H9 (cell line): ENCODE measurements around the gene MTCP1. TPM values are rescaled to one million over a fixed set of nuclear protein-coding genes. Genes with fewer than 3 reads are reported as not detected.

ENCODE experiments used
- DNase-seq: peaks from one replicate; pipeline ENCODE4 v3.0.0-alpha.2; 2017
- H2AFZ ChIP-seq: one replicate; pipeline ENCODE4 v1.6.1; 2013; ENCODE audit warnings: mild to moderate bottlenecking, low read length, control low read depth, moderate library complexity
- H2AK5ac ChIP-seq: 2 replicates; pipeline ENCODE4 v1.6.1; 2013; ENCODE audit warnings: low read length, control low read depth, mixed read lengths; ENCODE audit not compliant: insufficient read length
- H2BK120ac ChIP-seq: one replicate; pipeline ENCODE4 v1.6.1; 2013; ENCODE audit warnings: low read depth, mild to moderate bottlenecking, low read length, control low read depth, inconsistent platforms; ENCODE audit not compliant: poor library complexity, severe bottlenecking
- H2BK12ac ChIP-seq: 2 replicates; pipeline ENCODE4 v1.6.1; 2013; ENCODE audit warnings: low read length, control low read depth, mixed read lengths, low read depth; ENCODE audit not compliant: insufficient read length
- H2BK15ac ChIP-seq: 2 replicates; pipeline ENCODE4 v1.6.1; 2013; ENCODE audit warnings: low read depth, low read length, control low read depth
- H2BK20ac ChIP-seq: one replicate; pipeline ENCODE4 v1.6.1; 2013; ENCODE audit warnings: low read depth, mild to moderate bottlenecking, low read length, control low read depth, inconsistent platforms; ENCODE audit not compliant: poor library complexity, severe bottlenecking
- H2BK5ac ChIP-seq: 2 replicates; pipeline ENCODE4 v1.6.1; 2013; ENCODE audit warnings: low read length, control low read depth, mixed read lengths; ENCODE audit not compliant: insufficient read length
- H3K14ac ChIP-seq: 2 replicates; pipeline ENCODE4 v1.6.1; 2013; ENCODE audit warnings: low read length, control low read depth; ENCODE audit not compliant: insufficient read depth
- H3K18ac ChIP-seq: 2 replicates; pipeline ENCODE4 v1.6.1; 2013; ENCODE audit warnings: low read depth, mild to moderate bottlenecking, mixed read lengths, low read length, control low read depth; ENCODE audit not compliant: insufficient read length
- H3K23ac ChIP-seq: 2 replicates; pipeline ENCODE4 v1.6.1; 2013; ENCODE audit warnings: low read length, control low read depth, mixed read lengths, low read depth; ENCODE audit not compliant: insufficient read length
- H3K23me2 ChIP-seq: 2 replicates; pipeline ENCODE4 v1.6.1; 2013; ENCODE audit warnings: low read depth, mild to moderate bottlenecking, mixed read lengths, low read length, control low read depth; ENCODE audit not compliant: insufficient read length, poor library complexity, severe bottlenecking
- H3K27ac ChIP-seq: 2 replicates; pipeline ENCODE4 v1.5.1; 2013; ENCODE audit warnings: low read length, control low read depth, mixed read lengths, low read depth; ENCODE audit not compliant: insufficient read length
- H3K27me3 ChIP-seq: 2 replicates; pipeline ENCODE4 v1.6.1; 2013; ENCODE audit warnings: low read length, control low read depth, inconsistent platforms; ENCODE audit not compliant: insufficient read depth
- H3K4ac ChIP-seq: 2 replicates; pipeline ENCODE4 v1.6.1; 2013; ENCODE audit warnings: low read depth, mild to moderate bottlenecking, control low read depth, inconsistent platforms, low read length, moderate library complexity
- H3K4me1 ChIP-seq: 2 replicates; pipeline ENCODE4 v1.6.1; 2013; ENCODE audit warnings: low read length, control low read depth, inconsistent platforms; ENCODE audit not compliant: insufficient read depth
- H3K4me2 ChIP-seq: 2 replicates; pipeline ENCODE4 v1.6.1; 2013; ENCODE audit warnings: low read length, control low read depth, mixed read lengths; ENCODE audit not compliant: insufficient read length, insufficient read depth
- H3K56ac ChIP-seq: 2 replicates; pipeline ENCODE4 v1.6.1; 2013; ENCODE audit warnings: low read depth, mild to moderate bottlenecking, mixed read lengths, low read length, control low read depth; ENCODE audit not compliant: insufficient read length
- H3K79me1 ChIP-seq: 2 replicates; pipeline ENCODE4 v1.6.1; 2013; ENCODE audit warnings: low read depth, mild to moderate bottlenecking, moderate library complexity, low read length, control low read depth, inconsistent platforms; ENCODE audit not compliant: insufficient read depth, poor library complexity, severe bottlenecking
- H3K79me2 ChIP-seq: 2 replicates; pipeline ENCODE4 v1.6.1; 2013; ENCODE audit warnings: low read length, control low read depth, inconsistent platforms; ENCODE audit not compliant: insufficient read depth
- H3K9ac ChIP-seq: 2 replicates; pipeline ENCODE4 v1.6.1; 2013; ENCODE audit warnings: low read length, control low read depth, mixed read lengths; ENCODE audit not compliant: insufficient read length; ENCODE audit errors: extremely low read depth
- H3K9me3 ChIP-seq: one replicate; pipeline ENCODE4 v1.6.1; 2013; ENCODE audit warnings: low read depth, low read length, inconsistent platforms; ENCODE audit not compliant: control insufficient read depth
- H3T11ph ChIP-seq: one replicate; pipeline ENCODE4 v1.6.1; 2013; ENCODE audit warnings: mild to moderate bottlenecking, low read length, control low read depth, inconsistent platforms
- H4K20me1 ChIP-seq: one replicate; pipeline ENCODE4 v1.6.1; 2013; ENCODE audit not compliant: control insufficient read depth, insufficient read length, insufficient read depth
- H4K5ac ChIP-seq: 2 replicates; pipeline ENCODE4 v1.6.1; 2013; ENCODE audit warnings: low read depth, mild to moderate bottlenecking, mixed read lengths, low read length, control low read depth; ENCODE audit not compliant: insufficient read length
- H4K8ac ChIP-seq: replicated peaks from 2 replicates; pipeline ENCODE4 v1.6.1; 2013; ENCODE audit warnings: low read length, control low read depth, mixed read lengths, low read depth; ENCODE audit not compliant: insufficient read length
- H4K91ac ChIP-seq: 2 replicates; pipeline ENCODE4 v1.6.1; 2013; ENCODE audit warnings: low read depth, mild to moderate bottlenecking, moderate library complexity, mixed read lengths, low read length, control low read depth; ENCODE audit not compliant: insufficient read length
- H3K27ac Mint-ChIP-seq, 3 experiments: 2 replicates in 2 of 3; 3 replicates in 1 of 3; pipeline ENCODE4 v1.8.0; 2020 to 2021; ENCODE audit warnings: mixed read lengths in 3 of 3, mild to moderate bottlenecking in 1 of 3, moderate library complexity in 1 of 3
- H3K27me3 Mint-ChIP-seq: 2 replicates; pipeline ENCODE4 v1.8.0; 2021; ENCODE audit warnings: low read depth, mild to moderate bottlenecking, moderate library complexity, mixed read lengths
- H3K36me3 Mint-ChIP-seq, 3 experiments: 2 replicates in 2 of 3; 3 replicates in 1 of 3; pipeline ENCODE4 v1.8.0; 2020 to 2021; ENCODE audit warnings: low read depth in 3 of 3, mixed read lengths in 3 of 3; ENCODE audit not compliant: insufficient read depth in 1 of 3
- H3K4me1 Mint-ChIP-seq, 2 experiments: 2 replicates each; pipeline ENCODE4 v1.8.0; 2020; ENCODE audit warnings: mixed read lengths in 2 of 2
- H3K4me3 Mint-ChIP-seq, 2 experiments: 2 replicates in 1 of 2; 3 replicates in 1 of 2; pipeline ENCODE4 v1.8.0; 2020 to 2021; ENCODE audit warnings: mild to moderate bottlenecking in 2 of 2, mixed read lengths in 2 of 2, moderate library complexity in 1 of 2
- H3K9me3 Mint-ChIP-seq, 2 experiments: 2 replicates in 1 of 2; 3 replicates in 1 of 2; pipeline ENCODE4 v1.8.0; 2020; ENCODE audit warnings: mild to moderate bottlenecking in 2 of 2, mixed read lengths in 2 of 2, moderate library complexity in 1 of 2
- CTCF ChIP-seq: fragments of 200-600 bp; sonication (generic); conservative IDR thresholded peaks from 3 replicates; pipeline ENCODE4 v1.8.0; 2021; ENCODE audit warnings: antibody characterized with exemption, mild to moderate bottlenecking
- WGBS: extraction: QIAGEN DNeasy Blood & Tissue Kit; methylation state at CpG from one replicate; pipeline ENCODE4 v1.1.7; 2013; ENCODE audit warnings: missing lambda C conversion rate, low lambda C conversion rate, mixed read lengths; ENCODE audit not compliant: insufficient read length; ENCODE audit errors: extremely low coverage; 5-methylcytosine and 5-hydroxymethylcytosine counted together
- total RNA-seq: library from RNA; stranded (reverse); gene quantifications from 2 replicates; pipeline ENCODE4 v1.2.1, GENCODE V29; 2021

MTCP1 gene
- total RNA-seq, 1 experiment from 2014 or later, result 21.4 TPM

- H2BK5ac ChIP-seq, result no peak overlapping the region
- no peak overlapping the region for H2AFZ ChIP-seq
- no peak overlapping the region for H3K4ac ChIP-seq
- no peak overlapping the region for H3K18ac ChIP-seq
- H3K56ac ChIP-seq, result no peak overlapping the region
- H4K20me1 ChIP-seq, result no peaks in the 10 kb centered on the region
- no peak overlapping the region for H2BK12ac ChIP-seq
- H4K8ac ChIP-seq, result no peak overlapping the region
- no peak overlapping the region for H2AK5ac ChIP-seq
- H3K23ac ChIP-seq, result no peak overlapping the region
- no peak overlapping the region for H3K27ac ChIP-seq
- WGBS, result no CpG with 5 or more reads among the region's 4 CpGs
- no peaks in the 10 kb centered on the region for H3K23me2 ChIP-seq
- H3K27me3 Mint-ChIP-seq, result no peaks in the 10 kb centered on the region
- DNase-seq, result no peak
- no peak overlapping the region for H3K4me2 ChIP-seq
- 0 out of 4 replicates have a peak, but pooled peaks cover 0 to 4% of the 10 kb centered on the region in 2 experiments for H3K4me1 Mint-ChIP-seq
- H4K5ac ChIP-seq, result no peak overlapping the region
- no peaks in the 10 kb centered on the region for H3K4me1 ChIP-seq
- no peak for TF ChIP-seq CTCF
- no peak overlapping the region for H4K91ac ChIP-seq
- no peaks in the 10 kb centered on the region for H3K79me1 ChIP-seq
- H3K79me2 ChIP-seq, result no peaks in the 10 kb centered on the region
- H3K9me3 Mint-ChIP-seq, result peaks cover 44 to 50% of the 10 kb centered on the region in 2 experiments
- no peak overlapping the region for H2BK15ac ChIP-seq
- H3K4me3 Mint-ChIP-seq, result no peak overlapping the region
- no peak overlapping the region for H3K27ac Mint-ChIP-seq
- no peaks in the 10 kb centered on the region for H3K27me3 ChIP-seq
- no peak overlapping the region for H3T11ph ChIP-seq
- H3K9ac ChIP-seq, result no peak overlapping the region
- no peak overlapping the region for H2BK120ac ChIP-seq
- no peak overlapping the region for H3K14ac ChIP-seq
- H2BK20ac ChIP-seq, result no peak overlapping the region
- peaks cover 0 to 12% (median 1%) of the 10 kb centered on the region in 3 experiments; a peak in 3 of 7 replicates for H3K36me3 Mint-ChIP-seq
- peaks cover 21% of the 10 kb centered on the region for H3K9me3 ChIP-seq
Observed at GRCh38 chrX:155061760-155062159, 9.2 kb downstream of the MTCP1 start.
